Kidney glomerular epithelial cell (primary cell): ENCODE data around the gene DLX1.
A peak's percentile ranks its signal among the peaks of the same experiment; 100 is the strongest.
"Not testable (repeated sequence)": the region's sequence is repeated elsewhere in the genome, so short reads cannot be mapped to it uniquely, and the experiment has no call there.

Source experiments
- DNase-seq: peaks from one replicate; lab custom pipeline; 2025; lab: John Stamatoyannopoulos, UW

DLX1 gene

DNA sequence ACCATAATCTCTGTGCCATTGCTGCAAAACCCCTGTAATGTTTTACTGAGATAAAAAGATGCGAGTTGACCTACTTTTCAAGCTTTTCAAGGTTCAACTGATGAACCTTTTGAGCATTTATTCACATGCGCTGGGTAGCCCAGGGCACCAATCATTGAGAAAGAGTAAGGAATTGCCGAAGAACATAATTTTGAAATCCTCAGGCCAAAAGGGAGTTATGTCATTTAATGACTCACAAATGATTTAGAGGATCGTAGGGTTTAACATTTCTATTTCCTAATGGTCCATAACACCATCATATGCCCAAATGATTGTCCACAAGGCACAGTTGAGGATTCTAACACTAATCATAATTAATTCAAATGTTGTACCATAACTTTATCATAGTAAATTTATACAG is 20.2 kb upstream of the DLX1 start:
- DNase-seq: no peak

DNA sequence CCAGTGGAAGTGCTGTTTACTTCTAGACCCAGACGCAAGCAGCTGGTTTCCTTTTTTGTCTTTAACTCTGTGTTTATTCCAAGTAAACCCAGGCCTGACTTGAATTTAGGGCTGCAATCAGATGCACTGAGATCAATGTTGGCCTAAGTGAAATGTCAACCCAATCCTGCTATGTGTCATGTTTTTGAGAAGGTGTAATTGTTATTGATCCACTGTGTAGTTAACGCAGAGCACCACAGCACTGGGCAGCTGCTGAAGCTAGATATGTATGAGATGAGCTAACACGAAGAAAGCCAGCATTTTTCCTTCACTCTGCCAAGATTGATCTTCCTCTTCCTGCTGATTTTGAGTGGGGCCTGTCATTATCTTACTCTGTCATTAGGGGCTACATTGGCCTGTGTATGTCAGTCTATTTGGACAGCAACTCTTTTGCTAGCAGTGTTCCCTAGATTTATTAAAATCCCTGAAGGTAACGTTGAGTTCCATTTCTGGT is 18.9 kb upstream of the DLX1 start:
- DNase-seq: no peak

DNA sequence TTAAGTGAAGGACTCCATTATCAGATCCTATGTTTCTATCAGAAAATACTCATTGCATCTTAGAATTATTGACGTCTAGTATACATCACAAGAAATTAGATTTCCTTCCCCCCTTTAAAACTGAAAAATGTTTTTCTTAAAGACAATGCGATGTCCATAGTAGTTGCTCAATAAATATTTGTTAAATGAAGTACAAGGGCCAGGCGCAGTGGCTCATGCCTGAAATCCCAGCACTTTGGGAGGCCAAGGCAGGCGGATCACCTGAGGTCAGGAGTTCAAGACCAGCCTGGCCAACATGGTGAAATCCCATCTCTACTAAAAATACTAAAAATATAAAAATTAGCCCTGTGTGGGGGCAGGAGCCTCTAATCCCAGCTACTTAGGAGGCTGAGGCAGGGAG is 17.4 kb upstream of the DLX1 start:
- DNase-seq: not testable (repeated sequence)

DNA sequence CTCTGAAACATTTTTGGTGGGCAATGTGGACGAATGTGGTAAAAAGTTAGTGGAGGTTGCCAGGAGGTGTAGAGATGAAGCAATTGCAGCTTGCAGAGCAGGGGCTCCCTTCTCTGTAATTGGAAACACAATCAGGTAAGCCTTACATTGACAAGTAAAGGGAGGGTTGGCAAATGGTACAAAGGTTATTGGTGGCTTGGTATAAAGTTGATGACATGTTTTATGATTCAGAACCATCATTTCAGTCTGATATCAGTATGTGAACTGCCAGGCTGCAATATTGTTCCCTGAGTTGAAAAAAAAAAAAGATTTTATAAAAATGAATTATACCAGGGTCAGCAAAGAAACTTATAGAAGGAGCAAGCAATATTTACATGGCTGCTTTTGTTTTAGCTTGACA is 14.4 kb upstream of the DLX1 start:
- DNase-seq: no peak

DNA sequence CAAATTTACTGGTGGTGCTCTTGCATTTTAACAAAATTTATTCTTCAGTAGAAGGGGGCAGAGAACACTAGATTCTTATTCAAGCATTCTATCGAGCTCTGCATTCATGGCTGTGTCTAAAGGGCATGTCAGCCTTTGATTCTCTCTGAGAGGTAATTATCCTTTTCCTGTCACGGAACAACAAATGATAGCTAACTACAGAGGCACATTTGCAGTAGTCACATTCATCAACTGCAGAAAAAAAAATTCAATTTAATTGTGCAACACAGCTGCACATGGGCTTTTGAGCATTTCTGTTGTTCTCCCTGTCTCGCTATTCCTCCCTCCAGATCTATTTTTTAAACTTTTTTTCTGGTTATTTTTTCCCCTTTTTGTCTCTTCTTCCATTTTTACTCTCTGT is 13.0 kb upstream of the DLX1 start:
- no peak for DNase-seq

DNA sequence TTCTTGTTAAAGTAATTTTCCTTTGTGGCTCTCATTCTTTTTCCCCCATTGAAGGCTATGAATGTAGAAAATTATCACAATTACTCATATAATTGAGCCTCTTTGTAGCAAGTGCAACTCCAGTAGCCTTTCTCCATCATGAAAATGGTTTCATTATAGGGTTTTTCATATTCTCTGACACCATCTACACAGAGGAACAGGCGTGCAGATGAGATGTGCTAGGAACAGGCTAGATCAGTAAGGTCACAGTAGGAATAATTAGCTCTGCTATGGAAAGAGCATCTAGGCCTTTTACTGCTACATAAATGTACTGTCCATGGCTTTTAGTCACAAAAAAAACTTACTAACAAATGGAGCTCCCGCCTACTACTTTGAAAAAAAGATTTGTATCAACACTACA is 12.6 kb upstream of the DLX1 start:
- DNase-seq: no peak

DNA sequence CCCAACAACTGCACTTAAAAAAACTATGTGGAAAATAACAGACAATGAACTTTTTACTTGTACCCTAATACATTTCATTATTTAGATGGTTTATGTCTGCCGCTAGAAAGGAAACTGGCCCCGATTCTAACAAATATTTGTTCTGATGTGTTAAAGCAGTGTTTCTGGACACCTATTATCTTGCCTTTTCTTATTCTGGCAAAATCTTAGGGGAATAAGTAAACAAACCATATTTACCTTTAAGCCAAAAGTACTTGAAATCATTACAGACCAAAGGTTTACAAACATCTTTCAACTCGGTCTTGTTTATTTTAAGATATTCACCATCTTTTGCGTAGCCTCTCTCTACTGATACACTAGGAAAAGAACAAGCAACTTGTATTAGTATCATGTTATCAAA is 11.8 kb upstream of the DLX1 start:
- no peak for DNase-seq

DNA sequence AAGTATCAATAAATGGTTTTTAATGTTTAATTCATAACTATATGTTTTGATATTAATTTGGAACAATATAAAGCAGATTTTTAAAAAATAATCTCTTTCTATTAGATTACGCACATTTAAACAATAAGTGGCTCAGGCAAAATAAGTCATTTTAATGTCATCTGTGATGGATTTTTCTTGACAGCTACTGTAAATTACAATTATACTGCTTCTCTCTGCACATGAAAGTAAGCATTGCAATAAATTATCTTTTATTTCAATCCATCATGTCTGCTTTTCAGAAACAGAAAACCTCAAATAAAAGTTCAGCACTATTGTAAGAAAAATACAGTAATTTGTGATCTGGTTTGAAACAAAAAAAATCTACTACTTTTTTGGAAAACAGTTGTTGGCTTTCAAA is 11.1 kb upstream of the DLX1 start:
- no peak for DNase-seq

DNA sequence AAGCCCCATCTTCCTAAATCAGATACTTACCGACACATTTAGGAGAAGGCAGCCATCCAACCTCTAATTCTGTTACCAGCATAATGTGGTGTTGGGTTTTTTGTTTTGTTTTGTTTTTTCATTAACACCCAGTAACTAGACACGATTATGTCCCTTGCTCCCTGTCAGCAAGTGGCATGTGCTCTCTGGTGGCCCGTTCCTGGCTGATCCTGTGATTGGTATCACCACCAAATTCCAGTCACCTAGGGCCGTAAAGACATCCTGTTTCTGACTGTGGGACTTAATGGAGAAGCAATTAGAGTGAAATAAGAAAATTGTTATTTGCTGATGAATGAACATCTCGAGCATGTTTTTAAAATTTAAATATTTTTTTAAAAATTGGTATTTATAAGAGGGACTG is 5.9 kb upstream of the DLX1 start:
- DNase-seq: no peak

DNA sequence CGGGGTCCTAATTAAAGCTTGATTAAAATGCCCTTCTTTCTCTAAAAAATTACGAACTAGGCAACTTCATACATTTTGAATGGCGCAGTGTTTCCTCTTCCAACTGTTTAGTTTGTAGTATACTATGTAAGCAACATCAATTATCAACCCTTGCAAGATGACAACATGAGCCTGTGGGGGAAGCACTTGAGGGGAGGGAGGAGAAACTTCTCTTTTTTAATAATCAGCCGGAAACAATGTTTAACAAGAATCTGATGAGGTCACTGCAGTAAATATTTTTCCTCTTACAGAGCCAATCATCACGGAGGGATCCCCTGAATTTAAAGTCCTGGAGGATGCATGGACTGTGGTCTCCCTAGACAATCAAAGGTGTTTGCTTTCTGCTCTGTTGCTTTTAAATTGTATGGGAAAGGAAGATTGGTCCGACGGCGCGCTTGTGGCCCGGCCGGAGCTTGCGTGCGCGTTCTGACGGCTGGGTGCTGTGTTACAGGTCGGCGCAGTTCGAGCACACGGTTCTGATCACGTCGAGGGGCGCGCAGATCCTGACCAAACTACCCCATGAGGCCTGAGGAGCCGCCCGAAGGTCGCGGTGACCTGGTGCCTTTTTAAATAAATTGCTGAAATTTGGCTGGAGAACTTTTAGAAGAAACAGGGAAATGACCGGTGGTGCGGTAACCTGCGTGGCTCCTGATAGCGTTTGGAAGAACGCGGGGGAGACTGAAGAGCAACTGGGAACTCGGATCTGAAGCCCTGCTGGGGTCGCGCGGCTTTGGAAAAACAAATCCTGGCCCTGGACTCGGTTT is 5.3 kb upstream of the DLX1 start:
- DNase-seq: no peak

DNA sequence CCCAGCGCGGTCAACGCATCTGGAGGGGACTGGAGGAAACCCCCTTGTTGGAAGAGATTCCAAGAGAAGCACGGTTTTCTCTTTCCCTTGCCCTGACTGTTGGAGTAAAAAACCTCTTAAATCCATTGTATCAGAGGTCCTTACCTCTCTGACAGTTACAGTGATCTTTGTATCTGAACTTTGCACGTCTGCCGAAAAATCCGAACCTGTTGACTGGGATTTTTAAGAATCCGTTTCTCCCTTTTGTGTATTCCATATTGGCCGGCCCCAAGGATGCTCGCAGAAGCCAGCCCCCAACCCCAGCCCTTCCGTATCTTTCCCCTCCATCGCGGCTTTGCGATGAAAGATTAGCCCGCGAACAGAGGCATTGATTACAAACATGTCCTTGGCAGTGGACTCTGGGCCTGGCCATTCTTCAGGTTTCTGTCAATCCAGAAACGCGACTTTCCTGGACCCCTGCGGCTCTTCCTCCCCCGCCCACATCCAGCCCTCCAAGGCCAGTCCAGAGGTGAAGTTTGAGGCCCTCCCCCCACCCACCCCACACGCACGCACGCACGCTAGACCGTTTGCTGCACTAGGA is 4.6 kb upstream of the DLX1 start:
- no peak for DNase-seq

DNA sequence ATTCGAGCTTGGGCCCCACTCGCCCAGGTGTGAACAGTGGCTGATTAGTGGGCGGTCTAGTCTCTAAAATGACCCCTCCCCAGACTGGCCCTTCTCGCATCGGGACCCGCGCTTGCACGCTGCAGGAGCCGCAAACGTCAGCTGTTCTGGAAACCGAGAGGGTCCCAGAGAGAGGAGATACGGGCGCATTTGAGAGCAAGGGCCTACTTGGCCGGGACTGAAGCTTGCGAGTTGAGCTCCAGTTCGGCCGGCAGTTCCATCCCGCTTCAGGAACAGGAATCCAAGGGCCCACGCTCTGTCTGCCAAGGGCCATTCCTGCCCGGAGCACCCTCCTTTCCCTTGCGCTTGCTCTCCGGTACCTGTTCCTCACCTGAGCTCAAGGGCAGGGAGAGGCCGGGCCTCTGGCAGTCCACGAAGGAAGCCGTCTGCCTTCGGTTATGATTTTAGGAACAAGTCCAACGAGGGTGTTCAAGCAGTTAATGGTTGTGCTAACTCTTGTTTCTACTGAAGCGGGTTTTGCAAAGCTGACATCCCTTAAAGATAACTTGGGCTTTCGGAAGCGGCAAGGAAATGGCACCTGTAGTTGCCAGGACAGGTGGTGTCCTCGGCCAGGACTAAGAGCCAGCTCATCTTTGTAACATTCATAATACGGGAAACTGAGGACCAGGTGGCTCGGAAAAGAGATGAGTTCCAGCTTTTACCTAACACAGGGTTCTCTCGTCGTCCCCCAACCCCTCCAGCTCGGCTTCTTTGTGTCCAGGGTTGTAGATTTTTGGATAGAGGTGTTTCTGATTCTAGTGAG is 3.9 kb upstream of the DLX1 start:
- DNase-seq: no peak

DNA sequence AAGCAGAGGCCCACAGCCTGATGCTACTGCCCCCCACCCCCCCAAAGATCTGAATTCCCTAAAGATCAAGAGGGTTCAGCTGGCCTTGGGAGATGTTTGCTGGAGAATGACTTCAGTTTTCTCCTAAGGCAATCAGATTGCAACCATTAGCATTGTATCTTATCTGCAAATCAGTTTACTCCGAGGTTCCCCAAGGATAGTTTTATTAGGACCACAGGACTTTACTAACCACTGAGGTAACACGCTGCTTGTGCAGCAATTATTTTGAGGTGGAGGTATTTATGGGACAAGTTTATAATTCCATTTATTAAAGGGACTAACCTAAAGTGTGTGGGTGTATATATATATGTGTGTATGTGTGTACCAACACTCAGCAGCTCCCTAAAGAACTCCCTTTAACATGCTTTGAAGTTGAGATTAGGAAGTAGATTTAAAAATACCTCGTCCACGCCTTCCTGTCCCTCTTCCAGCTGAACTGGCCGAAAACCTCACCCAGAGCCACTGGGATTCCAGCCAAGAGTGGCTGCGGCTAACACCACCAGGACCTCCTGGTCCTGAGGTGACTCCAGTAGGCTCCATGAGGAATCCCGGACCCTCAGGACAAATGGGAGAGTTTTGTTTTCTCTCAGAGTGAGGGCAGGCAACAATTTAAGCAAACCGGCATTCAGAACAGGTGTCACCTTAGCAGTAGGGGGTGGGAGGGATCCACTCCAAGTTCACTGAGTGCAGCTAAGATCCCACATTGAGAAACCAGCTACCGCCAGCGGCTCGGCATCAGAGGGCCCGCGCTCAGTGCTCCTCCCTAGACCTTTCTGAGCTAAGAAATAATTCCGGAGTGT is 3.0 kb upstream of the DLX1 start:
- DNase-seq: no peak

DNA sequence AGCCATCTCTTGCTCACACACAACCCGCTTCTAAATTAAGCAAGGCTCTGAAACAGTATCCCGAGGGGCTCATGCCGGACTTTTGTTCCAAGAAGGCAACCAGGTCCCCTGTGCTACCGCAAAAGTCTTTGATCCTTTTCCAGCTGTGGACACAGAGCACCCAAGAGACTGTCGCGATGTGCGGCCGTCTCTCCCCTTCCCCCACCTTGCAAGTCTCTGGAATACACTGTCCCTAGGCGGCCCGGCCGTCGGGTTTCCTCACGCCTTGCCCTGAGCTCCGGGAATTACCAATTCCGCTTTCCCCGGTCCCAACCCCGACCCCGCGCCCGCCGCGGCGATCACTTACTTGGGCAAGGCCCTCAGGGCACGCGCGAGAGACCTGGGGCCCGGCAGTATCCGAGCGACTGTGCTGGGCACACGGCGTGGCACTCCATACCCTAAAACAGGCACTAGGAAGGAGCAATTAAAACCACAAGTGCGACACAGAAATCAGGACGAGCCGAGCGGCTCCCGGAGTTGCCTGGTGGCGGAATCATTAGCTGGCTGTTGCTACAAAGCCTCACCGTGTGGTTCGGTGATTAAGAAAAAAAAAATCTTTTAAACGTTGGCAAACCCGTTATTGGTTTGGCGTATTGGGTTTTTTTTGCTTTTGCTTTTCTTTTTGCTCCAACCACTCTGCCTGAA is 2.2 kb upstream of the DLX1 start:
- DNase-seq: no peak

DNA sequence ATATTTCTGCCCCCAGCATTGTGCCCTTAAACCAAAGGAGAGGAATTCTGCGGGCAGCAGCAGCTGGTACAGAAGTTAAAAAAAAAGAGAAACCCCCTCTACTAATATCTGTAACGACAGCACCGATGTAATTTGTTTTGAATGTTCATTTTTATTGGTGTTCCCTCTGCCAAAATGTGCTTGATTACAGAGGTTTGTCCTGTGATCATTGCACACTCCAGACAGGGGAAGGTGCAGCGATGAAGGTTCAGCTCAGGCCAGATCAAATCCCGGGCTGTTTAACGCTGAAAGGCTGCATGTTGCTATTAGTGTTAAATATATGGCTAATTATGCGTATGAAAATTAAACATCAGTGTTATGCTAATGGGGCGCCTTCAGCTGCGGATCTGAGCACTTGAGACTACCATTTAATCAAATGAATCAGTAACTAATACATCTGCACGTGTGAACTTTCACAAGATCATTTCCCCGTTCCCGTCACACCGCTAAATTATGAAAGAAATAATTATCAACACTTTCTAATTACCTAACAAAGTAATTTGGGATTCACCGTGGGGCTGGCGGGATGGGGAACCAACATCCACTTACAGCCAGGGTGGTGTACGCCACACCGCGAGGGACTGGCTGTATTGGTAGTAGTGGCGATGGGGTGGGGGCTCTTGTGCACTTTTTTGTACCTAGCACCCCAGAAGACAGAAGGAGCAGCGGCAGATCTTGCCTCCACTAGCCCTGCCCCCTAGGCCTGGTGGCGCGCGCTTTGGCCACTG is 1.5 kb upstream of the DLX1 start:
- DNase-seq: no peak

DNA sequence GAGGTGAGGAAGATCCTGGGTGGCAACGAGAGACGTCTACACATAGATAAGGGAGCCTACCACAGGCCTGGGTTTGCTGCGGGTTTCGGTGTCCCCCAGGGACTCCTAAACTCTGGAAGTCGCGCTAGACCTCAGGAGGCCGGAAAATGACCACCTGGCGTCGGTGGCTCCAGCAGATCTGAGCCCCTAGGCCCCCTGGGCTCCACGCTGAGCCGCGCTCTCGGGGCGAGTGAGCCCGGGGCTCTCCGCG is 987 bp upstream of the DLX1 start:
- DNase-seq: no peak

DNA sequence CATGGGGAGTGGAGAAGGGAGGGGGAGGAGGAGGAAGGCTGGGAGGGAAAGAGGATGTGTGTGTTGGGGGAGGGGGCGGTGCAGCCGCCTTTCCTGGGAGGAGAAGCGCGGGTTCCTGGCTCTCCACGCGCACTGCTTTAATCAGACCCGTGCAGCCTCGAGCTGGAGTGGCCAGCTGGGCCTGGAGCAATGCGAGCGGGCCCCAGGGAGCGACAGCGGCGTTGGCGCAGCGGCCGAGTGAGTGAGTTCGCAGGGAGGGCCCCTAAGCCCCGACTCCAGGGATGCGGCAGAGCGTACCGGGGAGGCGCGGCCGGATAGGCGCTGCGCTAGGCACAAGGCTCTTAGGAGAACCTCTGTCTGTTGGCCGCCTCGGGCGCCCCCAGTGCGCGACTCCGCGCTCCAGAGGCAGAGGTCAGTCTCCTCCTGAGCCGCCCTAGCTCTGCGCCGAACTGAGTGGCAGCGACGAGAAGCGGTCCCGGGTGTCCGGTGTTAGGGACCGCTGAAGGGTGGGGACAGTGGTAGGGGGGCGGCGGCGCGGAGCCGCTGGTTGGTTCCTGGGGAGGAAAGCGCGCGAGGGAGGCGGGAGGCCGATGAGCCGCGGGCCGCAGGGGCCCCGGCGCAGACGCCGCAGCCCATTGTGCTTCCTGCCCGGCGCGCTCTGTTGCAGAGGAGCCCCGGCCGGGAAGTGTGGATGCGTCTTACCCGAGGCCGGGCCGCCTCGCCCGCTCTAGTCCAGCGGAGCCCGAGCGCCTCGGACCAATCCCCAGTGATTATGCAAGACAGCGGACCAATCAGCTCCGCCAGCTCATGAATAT is 455 bp upstream of the DLX1 start:
- DNase-seq: peak; percentile 90

DNA sequence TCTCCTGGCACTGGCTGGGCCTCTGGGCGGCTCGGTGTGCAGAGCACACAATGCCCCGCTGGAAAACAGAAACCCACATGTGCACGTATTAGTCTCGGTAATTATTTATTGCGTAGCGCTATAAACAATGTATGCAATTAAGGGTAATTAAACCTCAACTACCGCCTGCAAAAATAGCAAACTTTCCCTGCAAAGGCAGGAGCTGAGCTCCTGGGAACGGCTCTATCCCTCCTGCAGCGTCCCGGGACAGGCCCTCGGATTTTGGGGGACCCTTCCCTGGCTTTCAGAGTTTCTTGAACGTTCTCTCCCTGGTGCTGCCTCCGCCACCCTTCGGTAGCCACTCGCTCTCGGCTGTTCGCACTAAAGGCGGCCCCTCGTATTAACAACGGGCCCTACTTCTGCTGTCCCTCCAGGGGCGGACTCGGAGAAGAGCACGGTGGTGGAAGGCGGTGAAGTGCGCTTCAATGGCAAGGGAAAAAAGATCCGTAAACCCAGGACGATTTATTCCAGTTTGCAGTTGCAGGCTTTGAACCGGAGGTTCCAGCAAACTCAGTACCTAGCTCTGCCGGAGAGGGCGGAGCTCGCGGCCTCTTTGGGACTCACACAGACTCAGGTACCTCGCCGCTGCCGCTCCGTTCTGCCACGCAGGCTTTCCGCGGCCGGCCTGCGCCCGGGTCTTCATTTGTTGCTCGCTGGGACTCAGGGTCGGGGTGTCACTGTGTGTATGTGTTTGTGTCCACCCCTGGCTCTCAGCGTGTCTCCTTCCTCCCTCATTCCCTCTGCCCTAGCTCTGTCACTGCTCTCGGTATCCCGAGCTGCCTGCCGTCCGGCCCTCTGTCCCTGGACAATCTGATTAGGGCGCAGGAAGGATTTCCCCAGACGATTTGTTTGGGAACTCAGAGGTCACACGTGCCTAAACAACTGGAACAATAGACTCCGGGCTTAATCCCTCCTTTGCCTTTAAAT is 1.2 kb downstream of the DLX1 start:
- DNase-seq: no peak

DNA sequence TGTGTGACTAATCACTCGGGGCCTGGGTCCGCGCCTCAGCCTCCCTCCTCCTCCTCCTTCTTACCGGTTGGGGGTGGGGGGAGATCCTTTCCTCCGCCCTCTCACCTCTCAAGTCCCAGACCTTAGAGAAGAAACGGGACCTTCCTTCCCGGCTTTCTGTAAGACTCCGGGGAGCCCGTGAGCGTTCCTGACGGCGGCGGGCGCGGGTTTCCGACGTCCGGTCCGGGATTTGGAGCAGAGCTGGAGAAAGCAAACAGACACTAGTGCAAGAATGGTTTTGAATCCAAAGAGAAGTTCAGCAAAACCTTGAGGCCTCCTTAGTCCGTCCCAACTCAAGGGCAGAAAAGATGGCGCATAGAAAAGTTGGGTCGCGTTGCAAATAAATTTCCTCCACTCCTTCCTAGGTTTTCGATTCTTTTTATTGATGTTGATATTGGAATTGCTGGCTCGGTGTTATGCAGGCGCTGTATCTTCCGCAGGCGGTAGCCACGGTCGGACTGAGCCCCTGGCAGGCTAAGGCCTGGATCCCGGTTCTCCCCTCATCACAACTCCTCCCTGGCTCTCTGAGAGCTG is 2.0 kb downstream of the DLX1 start:
- DNase-seq: no peak
